KBM-7 (cell line): ENCODE results near the gene MAG.
A peak's percentile ranks its signal among the peaks of the same experiment; 100 is the strongest.
"Not testable (repeated sequence)": the region's sequence is repeated elsewhere in the genome, so short reads cannot be mapped to it uniquely, and the experiment has no call there.

Experiments used
- DNase-seq: peaks from one replicate; pipeline ENCODE4 v3.0.0-alpha.2; 2015
- in situ Hi-C: fragments of 300-500 bp; cut with MboI; formaldehyde crosslinking; loops from 2 replicates; pipeline ENCODE4 v1.14.3; 2020; ENCODE audit warnings: low sequenced_read_pairs, low pct_unique_long_range_greater_than_20kb, mixed read lengths

The MAG gene

GRCh38 chr19:35350591-35350990 is 58.6 kb downstream of the MAG start:
- DNase-seq: no peak
- in situ Hi-C loops: no loop called here

GRCh38 chr19:35351411-35352176 is 59.6 kb downstream of the MAG start:
- no peak for DNase-seq
- in situ Hi-C loops: no loop called here

- in situ Hi-C loops: no loop called here
- no peak for DNase-seq
These were observed 60.2 kb downstream of the MAG start for GRCh38 chr19:35352177-35352447.

GRCh38 chr19:35352448-35353304 is 60.7 kb downstream of the MAG start:
- in situ Hi-C loops: no loop called here
- peak; percentile 78 for DNase-seq

GRCh38 chr19:35353635-35354034 is 61.7 kb downstream of the MAG start:
- DNase-seq: no peak
- in situ Hi-C loops: no loop called here

- in situ Hi-C loops: no loop called here
- DNase-seq: no peak
These were observed 62.9 kb downstream of the MAG start for GRCh38 chr19:35354898-35355297.

- DNase-seq: no peak
- in situ Hi-C loops: no loop called here
These were observed 64.0 kb downstream of the MAG start for GRCh38 chr19:35355791-35356460.

GRCh38 chr19:35357867-35358573 is 66.1 kb downstream of the MAG start, which contains the start of gene FFAR3:
TSS of gene FFAR3 (plus strand) at chr19:35358460. CDS start at chr19:35358891, 431 bp downstream.
- DNase-seq: peak; percentile 55
- in situ Hi-C loops: no loop called here

GRCh38 chr19:35358834-35359233 is 66.9 kb downstream of the MAG start:
- DNase-seq, in situ Hi-C loops: not testable (repeated sequence)

GRCh38 chr19:35359395-35359794 is 67.4 kb downstream of the MAG start:
- in situ Hi-C loops: not testable (repeated sequence)

GRCh38 chr19:35360081-35360480 is 68.1 kb downstream of the MAG start:
- DNase-seq, in situ Hi-C loops: not testable (repeated sequence)

More at GRCh38 chr19:35359395-35359794, 67.4 kb downstream of the MAG start:
- DNase-seq: not testable (repeated sequence)

- DNase-seq: no peak
- in situ Hi-C loops: no loop called here
These were observed 69.0 kb downstream of the MAG start for GRCh38 chr19:35360880-35361420.

GRCh38 chr19:35362261-35363000 is 70.5 kb downstream of the MAG start:
- in situ Hi-C loops: no loop called here
- no peak for DNase-seq

- in situ Hi-C loops: no loop called here
- DNase-seq: no peak
These were observed 71.1 kb downstream of the MAG start for GRCh38 chr19:35363001-35363590.
